Hepatic stellate cell (primary cell): ENCODE measurements around the gene C4orf50.
"Not testable (repeated sequence)": the region's sequence is repeated elsewhere in the genome, so short reads cannot be mapped to it uniquely, and the experiment has no call there.

Experiments used
- DNase-seq: peaks from one replicate; pipeline ENCODE4 v3.0.0; 2011; ENCODE audit warnings: low spot score

Gene C4orf50

DNA sequence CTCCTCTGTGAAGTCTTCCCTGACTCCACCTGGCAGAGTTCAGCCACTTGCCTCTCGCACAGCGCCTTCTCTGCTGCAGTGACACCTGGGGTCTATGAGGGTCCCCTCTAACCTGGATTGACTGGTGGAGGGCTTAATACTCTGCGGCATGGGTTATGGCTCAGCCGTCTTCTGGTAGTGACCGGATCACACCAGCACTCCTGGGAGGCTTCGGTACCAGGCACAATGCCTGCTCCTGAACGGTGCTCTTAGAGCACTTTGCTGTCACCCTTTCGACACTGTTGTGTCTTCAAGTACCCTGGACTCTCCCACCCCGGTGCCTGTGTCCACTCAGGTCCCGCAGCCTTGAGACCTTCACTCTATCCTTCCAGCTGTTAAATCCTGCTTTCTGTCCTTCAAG, 50.0 kb downstream of the C4orf50 start:
- DNase-seq = no peak

DNA sequence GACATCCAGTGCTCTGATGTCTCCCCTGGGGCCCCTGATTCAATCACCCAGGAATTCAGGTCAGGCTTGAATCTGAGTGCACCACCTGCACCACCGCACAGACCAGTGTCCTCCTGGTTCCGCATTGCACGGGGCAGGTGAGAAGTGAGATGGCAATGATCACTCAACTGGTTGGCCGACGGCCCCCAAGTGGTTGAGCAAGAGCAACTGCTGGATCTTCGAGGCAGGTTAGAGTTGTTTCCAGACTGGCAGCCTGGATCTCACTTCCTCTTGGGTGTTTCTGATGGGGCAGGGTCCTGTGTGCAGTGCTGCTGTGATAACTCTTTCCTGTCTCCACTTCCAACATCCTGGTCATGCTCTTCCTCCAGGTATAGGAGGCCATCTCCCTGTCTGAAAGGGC, 50.4 kb downstream of the C4orf50 start:
- DNase-seq = no peak

DNA sequence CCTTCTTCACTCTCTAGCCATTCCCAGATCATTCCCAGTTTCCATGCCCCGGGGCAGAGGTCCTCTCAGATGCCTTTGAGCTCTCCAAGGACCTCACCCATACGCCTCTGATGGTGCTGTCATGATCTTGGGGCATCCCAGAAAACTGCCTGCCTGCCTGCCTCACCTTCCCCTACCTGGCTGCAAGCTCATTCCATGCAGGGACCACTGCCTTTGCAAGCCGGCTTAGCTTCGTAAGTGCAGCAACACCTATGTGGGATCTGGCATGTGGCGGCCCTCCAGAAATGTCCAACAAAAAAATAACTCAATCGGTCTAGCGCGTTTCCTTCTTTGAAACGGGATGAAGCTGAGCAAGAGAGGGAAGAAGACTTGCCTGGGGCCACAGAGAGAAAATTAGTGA, 53.0 kb downstream of the C4orf50 start:
- no peak for DNase-seq

DNA sequence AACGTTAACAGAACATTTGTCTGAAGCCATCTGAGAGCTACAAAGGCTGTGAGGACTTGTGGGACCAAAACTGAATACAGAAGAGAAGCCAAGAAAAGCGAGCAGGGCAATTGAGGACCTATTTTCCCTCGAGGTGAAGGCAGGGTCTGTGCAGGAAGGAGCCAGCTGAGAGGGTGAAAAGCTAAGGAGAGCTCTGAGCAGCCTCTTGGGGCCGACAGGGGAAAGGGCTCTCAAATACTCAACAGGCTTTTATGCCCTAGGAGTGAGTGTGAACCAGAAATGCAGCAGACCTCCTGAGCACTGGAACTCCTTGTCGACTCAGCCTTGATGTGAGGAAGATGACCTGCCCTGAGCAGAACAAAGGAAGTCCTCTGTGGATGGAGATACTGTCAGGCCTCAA, 54.2 kb downstream of the C4orf50 start:
- DNase-seq = no peak

DNA sequence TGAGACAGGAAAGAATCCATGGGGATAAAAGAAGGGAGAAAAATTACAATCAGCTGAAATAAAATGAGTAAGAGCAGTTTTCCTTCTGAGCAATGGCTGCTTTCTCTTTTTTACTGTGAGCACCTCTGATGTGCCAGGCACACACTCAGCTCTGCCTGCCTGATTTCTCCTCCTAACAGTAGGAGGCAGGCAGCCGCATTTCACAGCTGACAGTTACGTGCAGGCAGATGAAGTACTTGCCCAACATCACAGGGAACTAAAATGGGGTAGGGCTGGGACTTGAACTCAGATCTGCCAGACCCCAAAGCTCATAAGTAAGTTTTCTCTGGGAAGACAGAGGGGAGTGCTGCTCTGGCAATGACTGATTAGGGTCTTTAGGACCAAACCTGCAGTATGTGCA, 54.6 kb downstream of the C4orf50 start:
- no peak for DNase-seq

DNA sequence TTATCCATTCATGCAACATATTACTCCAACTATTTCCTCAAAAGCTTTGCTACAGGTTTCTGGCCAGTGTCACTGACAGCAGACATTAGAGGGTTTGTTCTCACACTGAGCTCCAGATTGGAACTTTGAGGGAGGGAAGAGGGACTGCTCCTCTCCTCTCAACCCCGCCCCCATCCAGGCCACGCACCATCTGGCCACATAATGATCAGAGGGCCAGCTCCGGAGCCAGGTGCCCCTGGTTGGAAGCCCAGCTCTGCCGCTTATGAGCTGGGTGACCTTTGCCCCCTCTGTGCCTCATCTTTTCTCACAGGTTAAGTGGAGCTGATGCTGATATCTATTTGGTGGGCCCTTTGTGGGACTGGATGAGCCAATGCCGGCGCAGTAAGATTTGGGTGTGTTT, 55.8 kb downstream of the C4orf50 start:
- no peak for DNase-seq

DNA sequence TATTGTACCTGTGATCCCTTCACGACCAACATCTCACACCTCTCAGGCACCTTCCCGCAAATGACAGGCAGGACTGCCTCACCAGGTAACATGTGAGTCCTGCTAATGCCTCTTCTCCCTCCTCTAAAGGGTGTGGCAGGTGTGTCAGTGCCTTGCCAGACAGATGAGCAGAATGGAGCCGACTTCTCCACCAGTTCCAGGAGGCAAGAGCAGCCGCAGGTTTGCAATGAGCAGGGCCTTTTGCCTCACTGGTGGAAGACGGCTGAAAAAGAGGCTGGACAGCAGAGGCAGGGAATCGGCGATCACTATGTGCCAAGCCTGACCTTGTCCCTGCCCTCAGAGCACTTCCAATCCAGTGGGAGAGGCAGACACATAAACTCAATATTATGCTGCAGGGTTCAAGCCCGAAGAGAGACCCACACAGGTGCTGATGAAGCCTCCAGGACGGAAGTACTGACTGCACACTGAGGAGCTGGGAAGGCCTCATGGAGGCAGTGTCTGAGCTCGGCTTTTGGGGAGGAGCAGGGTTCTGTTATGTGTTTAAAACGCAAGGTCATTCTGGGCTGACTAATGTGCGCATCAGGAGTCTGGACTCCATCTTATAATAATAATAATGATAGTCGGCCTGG, 57.9 kb downstream of the C4orf50 start:
- DNase-seq = no peak

DNA sequence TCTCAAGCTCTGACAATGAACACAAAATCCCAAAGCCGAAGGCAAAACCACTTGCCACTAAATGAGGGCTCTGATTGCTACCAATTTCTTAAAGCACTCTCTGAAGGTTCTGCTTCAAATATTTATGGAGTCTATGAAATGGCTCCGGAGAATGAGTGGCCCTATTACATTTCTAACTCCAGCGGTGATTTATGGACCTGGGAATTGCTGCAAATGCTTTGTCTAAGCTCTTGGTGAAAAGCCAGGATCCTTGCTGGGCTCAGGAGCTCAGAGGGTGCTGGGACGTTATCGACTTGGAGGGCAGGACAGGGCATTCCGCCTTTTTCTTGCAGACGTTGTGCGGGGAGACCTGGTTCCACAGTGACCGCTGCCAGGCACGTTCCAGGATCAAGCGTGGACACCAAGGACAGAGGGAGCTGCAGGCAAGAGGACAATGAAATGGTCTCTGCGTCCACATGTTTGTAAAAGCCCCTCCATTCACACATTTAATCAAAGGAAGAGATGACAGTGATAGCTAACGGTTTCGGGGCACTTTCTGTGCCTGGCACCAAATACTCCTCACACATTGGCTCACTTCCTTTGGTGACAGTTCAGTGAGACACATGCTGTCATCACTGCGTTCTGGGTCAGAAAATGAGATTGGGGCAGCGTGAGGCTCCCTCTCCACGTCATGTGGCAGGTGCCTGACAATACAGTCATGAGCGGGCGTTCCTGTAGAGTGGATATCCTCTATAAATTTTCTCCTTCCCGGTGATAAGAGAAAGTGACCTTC, 58.8 kb downstream of the C4orf50 start:
- DNase-seq = no peak

DNA sequence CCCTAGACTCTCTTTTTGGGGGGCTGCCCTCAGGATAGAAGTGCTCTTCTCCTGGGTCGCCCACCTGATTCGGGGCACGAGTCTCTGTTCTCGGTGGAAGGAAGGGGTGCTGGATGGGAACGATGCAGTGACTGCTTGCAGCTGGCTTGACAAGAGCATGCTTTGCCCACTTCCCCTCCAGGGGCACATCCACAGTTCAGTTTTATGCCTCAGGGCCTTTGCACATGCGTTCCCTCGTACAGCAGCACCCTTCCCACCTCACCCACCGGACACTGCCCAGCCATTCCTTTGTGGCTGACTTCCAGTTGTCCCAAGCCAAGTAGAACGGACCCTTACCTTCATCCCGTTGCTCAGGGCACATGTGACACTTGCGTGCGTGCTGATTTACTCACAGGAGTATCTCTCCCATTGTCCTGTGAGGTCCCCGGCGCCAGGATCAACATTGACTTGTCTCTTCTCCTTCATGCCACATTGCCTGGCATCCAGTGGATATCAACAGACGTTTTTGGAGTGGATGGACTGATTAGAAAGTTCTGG, 60.0 kb downstream of the C4orf50 start:
- DNase-seq = no peak

DNA sequence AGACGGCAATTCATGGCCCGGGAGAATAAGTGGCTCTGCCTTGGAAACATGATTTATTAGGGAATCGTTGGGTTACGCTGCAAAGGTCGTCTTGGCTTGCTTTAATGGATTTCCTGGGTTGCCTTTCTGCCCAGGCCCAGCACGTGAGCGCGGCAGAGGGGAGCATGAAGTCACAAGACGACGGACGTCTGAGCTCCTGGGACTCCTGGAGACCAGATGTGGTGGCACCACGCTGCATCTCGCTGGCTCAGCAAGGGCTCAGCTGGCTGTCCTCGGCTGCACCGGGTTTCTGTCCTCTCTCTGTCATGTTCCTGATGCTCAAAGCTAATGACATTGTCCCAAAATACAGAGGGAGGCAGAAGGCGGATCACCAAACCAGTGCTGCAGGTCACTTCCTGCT, 61.2 kb downstream of the C4orf50 start:
- no peak for DNase-seq

DNA sequence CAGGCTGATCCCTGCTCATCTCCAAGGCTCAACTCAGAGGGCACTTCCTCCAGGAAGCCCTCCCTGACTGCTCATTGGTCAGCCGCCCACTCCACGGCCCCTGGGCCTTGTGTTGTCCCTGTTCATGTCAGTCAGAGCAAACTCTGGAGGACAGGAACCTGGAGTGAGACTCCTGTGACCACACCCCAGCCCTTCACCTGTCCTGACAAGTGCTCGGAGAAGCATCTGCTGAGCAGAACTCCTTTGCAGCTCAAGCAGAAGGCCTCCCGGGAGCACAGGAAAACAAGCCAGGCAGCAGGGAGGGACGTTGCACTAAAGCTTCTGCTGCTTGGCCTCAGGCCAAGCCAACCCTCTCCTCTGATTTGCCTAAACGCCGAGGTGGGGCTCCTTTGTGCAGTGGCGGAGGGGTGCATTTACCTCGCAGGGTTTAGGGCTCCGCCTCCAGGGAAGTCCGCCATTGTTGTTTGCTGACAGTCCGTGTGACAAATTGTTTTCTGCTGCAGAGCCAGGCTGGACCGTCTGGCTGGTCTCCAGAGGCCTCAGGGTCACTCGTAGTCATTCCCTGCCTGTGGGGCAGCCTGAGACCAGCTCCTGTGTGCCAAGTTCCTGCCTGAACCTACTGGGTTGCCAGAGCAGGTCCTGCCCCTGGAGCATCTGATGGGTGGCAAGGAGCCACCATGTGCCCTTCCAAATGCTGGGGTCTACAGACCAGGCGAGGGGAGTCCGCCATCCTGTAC, 61.8 kb downstream of the C4orf50 start:
- no peak for DNase-seq

DNA sequence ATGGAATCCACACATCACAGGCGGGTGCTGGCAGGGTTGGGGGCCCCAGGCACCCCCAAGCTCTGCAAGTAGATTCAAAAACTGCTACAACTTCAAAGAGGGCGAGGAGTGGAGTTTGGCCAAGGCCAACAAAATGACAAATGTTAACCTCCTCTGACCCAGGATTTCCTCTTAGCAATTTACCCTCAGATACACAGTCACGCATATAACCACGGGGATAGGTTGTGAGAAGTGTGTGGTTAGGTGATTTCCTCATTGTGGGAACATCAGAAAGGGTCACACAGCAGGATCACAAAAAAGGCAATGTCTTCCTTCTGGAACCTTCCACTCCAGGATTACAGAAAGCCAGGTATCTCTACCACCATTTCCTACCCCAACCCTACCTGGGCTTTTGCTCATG, 62.4 kb downstream of the C4orf50 start:
- DNase-seq = no peak

DNA sequence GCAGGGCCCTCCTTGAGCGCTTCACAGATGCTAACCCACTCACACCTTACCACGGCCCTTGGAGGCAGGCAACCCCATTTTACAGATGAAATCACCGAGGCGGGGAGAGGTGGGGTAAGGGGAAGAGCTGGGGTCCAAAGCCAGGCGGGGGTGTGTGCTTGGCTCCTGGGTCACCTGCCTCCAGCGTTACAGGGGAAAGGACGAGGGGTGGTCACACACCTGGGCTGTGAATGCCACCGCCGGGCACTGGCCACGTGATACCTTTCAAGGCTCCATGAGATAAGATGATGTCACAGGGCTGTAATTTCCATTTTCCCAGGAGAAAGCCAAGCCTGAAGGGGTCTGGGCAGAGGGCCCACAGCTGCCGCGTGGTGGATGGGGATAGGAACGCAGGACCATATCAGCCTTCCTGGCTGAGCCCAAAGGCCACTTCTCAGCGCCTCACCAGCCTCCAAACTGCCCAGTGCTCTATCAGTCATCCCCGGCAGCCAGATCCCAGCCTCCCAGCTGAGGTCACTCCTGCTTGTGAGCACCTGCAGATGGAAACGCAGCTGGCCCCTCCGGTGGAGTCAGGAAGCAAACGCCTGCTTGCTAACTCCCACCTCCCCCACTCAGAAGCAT, 62.9 kb downstream of the C4orf50 start:
- no peak for DNase-seq

DNA sequence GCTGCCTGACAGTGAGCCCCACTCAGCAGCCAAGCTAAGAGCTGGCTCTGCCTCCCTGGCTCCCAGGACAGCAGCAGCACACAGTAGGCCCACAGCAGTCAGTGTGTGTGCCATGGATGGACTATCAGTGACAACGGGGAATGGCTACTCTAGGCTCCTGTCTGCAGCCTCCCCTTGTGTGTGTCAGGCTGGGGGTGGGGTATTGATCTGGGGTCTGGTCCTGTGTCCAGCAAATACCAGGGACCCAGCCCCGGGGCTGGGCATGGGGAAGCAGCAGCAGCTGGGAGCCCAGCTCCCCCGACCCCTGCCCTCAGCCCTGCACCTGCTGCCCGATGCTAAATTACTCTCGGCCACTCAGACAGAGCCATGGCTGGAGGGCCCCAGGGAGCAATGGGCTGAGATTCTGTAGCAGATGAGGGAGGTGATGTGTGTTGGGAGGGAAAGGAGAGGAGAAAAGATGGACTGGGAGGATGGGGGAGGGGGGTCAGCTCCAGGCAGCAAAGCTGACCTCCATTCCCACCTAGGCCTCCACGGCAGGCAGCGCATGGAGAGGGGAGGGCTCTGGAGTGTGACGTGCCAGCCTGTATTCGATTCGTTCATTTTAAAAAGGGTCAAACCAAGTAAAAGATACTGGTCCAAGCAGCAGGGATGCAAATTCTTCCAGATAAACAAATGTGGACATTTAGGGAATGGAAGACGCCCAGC, 64.0 kb downstream of the C4orf50 start:
- DNase-seq = no peak

DNA sequence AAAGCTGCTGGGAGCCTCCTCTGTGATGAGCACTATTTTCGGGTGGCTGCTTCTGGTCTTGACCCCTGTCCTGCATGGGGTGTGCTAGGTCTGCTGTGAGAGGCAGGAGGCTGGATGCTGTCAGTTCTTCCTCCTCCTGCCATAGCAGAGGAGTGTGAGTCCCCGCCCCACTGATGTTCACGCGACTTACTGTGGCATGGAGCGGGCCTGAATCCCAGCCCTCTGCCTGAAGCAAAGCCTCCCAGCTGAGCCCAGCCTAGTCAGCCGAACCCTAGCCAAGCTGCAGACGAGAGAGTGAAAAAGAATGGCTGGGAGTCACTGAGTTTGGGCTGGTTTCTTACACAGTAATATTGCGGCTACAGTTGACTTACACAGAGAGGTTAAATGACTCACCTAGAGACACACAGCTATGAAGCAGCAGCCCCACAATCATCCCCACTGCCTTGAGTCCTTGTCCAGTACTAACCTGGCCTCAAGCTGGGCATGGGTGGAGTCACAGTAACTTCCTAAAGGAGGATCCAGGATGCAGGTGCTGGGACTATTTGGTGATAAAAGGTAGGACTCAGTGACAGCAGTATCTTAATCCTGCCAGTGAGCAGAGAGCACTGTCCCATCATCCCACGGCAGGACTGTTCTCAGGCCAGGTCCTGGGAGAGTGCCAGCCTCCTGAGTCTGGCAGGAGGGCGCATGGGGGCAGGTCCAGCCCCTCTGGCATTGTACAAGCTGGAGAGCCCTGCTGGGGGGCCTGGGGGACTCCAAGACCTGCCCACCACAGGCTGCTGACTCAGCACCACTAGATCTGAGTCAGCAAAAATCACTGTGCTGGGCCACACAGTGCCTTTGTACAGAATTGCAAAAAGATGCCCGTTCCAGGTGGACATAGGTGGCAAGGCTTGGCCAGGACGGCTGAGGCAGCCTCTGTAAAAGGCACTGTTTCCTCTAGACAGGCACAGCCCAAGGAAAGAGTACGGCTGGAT, 65.0 kb downstream of the C4orf50 start:
- no peak for DNase-seq

DNA sequence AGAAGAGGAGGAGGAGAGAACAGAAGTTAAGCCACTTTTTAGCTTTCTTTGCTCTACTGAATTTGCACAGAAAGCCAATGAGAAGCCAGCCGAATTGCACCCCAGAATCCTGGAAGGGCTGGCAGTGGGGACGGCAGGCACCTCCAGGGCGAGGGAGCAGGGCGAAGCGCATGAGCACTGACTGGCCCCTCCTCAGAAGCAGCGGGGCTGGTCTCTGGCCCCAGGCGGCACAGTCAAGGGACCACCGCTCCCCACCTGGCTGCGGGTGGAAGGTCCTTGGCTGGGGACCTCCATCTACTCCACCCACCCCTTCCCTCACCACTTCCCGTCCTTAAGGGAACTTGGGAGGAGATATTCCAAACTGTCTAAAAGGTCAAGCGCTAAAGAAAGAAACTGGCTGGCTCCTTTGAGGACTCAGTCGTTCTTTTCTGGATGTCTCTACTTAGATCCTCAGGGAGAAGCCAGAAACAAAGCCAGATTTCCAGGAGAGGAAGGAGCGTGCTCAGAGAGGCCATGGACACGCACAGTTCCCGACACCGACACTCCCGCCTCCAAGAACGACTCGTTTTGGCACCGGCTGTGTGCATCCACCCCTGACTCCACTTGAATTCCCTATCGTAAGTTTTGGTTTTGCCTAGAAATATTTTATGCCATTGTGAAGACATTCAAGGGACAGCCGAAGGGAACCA, 65.8 kb downstream of the C4orf50 start:
- DNase-seq = no peak

DNA sequence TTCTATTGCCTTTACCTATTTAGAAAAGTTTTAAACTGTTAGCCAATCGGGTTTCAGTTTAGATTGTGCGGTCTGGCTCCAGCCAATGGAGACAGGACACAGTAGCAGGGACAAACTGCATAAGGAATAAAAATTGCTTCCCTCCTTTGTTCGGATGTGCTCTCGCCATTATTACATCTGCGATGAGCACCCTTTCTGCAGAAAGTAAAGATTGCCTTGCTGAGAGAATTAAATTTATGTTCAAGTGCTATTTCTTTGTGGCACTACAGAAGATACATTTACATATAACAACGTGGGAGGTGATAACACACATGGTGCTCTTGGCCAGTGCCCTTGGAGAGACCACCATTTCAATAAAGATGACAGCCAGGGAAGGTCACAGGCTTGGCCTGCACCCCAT, 71.6 kb downstream of the C4orf50 start:
- DNase-seq = not testable (repeated sequence)

DNA sequence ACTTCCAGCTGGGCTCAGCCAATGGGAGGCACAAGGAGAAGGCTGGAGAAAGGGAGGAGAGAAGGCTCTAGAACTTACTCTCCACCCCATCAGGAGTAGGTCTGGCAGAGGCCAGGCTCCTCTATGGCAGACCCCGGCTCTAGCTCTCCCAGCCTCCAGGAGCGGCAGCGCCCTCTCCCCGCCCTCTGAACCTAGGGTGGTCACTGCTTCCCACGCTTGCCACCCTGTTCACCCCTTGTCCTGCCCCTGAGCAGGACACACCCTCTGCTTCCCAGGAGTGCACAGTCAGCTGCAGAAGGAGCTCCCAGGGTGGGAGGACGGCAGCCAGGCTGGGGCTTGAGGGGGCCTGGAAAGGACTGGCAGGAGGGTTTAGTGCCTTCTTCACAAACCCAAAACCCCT, 72.3 kb downstream of the C4orf50 start:
- no peak for DNase-seq

DNA sequence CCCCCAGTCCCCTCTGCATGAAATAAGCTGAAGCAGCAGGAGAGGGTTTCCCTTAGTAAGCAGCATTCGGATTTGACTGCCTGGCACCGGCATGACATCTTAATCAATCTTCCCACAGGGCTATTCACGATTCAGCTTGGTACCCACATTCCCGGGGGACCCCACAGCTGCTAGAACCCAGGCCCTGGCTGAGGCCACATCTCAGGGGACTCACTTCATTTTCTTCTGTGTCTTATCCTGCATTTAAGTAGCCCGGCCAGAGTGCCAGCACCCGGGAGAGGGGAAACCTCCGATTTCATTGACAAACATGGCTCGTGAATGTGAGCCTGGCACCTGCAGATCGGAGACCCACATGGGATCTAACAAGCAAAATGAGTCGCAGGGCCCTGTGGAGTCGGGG, 73.1 kb downstream of the C4orf50 start:
- DNase-seq = no peak

DNA sequence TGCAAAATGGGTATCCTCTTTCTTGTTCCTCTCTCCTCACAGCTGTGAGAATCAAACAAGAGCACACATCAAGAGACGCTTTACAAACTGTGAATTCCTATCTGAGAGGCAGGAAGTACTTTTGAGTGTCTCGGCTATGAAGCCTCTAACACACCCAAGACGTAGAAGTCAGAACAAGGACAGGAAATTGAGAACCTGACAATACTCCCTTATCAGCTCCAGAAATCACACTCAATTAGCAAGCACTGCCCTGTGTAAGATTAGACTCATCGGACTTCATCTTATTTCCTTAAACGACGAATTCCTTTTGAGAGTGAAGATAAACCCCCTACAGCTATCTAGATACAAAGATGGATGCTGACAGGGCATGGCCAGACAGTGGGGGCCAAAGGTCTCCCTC, 74.7 kb downstream of the C4orf50 start:
- no peak for DNase-seq
